Germinal center (tissue), 1 donor: Measurements from ENCODE around the gene MSI2.

ENCODE experiments used
- DNase-seq: peaks from one replicate; pipeline ENCODE4 v3.0.0; 2012; ENCODE audit warnings: mixed read lengths, low spot score

Gene MSI2

GRCh38 chr17:57416369-57416768 lies 160.0 kb downstream of the MSI2 start:
- DNase-seq = no peak

- no peak for DNase-seq
Measured at GRCh38 chr17:57417956-57418355, 161.6 kb downstream of the MSI2 start.

GRCh38 chr17:57418463-57419246 lies 162.3 kb downstream of the MSI2 start:
- DNase-seq = no peak

- no peak for DNase-seq
Measured at GRCh38 chr17:57419940-57420550, 163.7 kb downstream of the MSI2 start.

GRCh38 chr17:57420734-57421717 lies 164.7 kb downstream of the MSI2 start:
- DNase-seq = no peak

GRCh38 chr17:57422574-57423164 lies 166.3 kb downstream of the MSI2 start:
- DNase-seq = no peak

GRCh38 chr17:57423541-57423940 lies 167.2 kb downstream of the MSI2 start:
- DNase-seq = no peak

GRCh38 chr17:57424273-57424672 lies 167.9 kb downstream of the MSI2 start:
- DNase-seq = no peak

- no peak for DNase-seq
Measured at GRCh38 chr17:57424777-57425188, 168.5 kb downstream of the MSI2 start.

GRCh38 chr17:57425431-57425830 lies 169.1 kb downstream of the MSI2 start:
- DNase-seq = no peak

GRCh38 chr17:57425903-57426880 lies 169.9 kb downstream of the MSI2 start:
- DNase-seq = no peak

GRCh38 chr17:57429966-57430365 lies 173.6 kb downstream of the MSI2 start:
- no peak for DNase-seq

GRCh38 chr17:57431415-57431814 lies 175.1 kb downstream of the MSI2 start:
- DNase-seq = no peak

GRCh38 chr17:57432507-57433277 lies 176.4 kb downstream of the MSI2 start:
- DNase-seq = no peak

- no peak for DNase-seq
Measured at GRCh38 chr17:57433452-57433851, 177.1 kb downstream of the MSI2 start.

GRCh38 chr17:57434361-57434760 lies 178.0 kb downstream of the MSI2 start:
- DNase-seq = no peak

GRCh38 chr17:57436565-57436964 lies 180.2 kb downstream of the MSI2 start:
- DNase-seq = no peak

GRCh38 chr17:57438066-57438731 lies 181.9 kb downstream of the MSI2 start:
- DNase-seq = no peak

- no peak for DNase-seq
Measured at GRCh38 chr17:57439651-57440050, 183.3 kb downstream of the MSI2 start.
